NCI-H524 treated with DMSO at 0.1 percent for 48 hours (cell line): Measurements from ENCODE around the gene PRX.
A peak's percentile ranks its signal among the peaks of the same experiment; 100 is the strongest.
"Not testable (repeated sequence)": the region's sequence is repeated elsewhere in the genome, so short reads cannot be mapped to it uniquely, and the experiment has no call there.

Source experiments
- DNase-seq: peaks from one replicate; lab custom pipeline; 2025; lab: John Stamatoyannopoulos, UW

Gene PRX

GRCh38 chr19:40441719-40442253 lies 28.6 kb upstream of the PRX start:
- no peak for DNase-seq

GRCh38 chr19:40438284-40438683 lies 25.1 kb upstream of the PRX start:
- DNase-seq = no peak

GRCh38 chr19:40433391-40434216 lies 20.4 kb upstream of the PRX start:
- no peak for DNase-seq

- not testable (repeated sequence) for DNase-seq
Observed at GRCh38 chr19:40432760-40433159, 19.6 kb upstream of the PRX start.

GRCh38 chr19:40431698-40432097 lies 18.5 kb upstream of the PRX start:
- DNase-seq = no peak

GRCh38 chr19:40430242-40430641 lies 17.1 kb upstream of the PRX start:
- not testable (repeated sequence) for DNase-seq

GRCh38 chr19:40428197-40428596 lies 15.0 kb upstream of the PRX start:
- DNase-seq = not testable (repeated sequence)

GRCh38 chr19:40425450-40426287 lies 12.5 kb upstream of the PRX start, which contains the start of gene SERTAD1:
TSS of gene SERTAD1 (minus strand) at chr19:40425992. CDS start at chr19:40423546, 2,446 bp downstream.
- DNase-seq = peak; percentile 98

GRCh38 chr19:40424637-40425449 lies 11.7 kb upstream of the PRX start:
- no peak for DNase-seq

- no peak for DNase-seq
Observed at GRCh38 chr19:40423938-40424337, 10.8 kb upstream of the PRX start.

- DNase-seq = no peak
Observed at GRCh38 chr19:40422748-40423566, 9.8 kb upstream of the PRX start.

GRCh38 chr19:40421993-40422747 lies 9.0 kb upstream of the PRX start:
- DNase-seq = no peak

GRCh38 chr19:40420766-40421765 lies 7.9 kb upstream of the PRX start:
- peak; percentile 60 for DNase-seq

- DNase-seq = no peak
Observed at GRCh38 chr19:40420451-40420765, 7.2 kb upstream of the PRX start.

GRCh38 chr19:40419780-40420179 lies 6.6 kb upstream of the PRX start:
- DNase-seq = no peak

GRCh38 chr19:40419066-40419612 lies 6.0 kb upstream of the PRX start:
- DNase-seq = peak; percentile 93

GRCh38 chr19:40418040-40418439 lies 4.9 kb upstream of the PRX start:
- DNase-seq = no peak

GRCh38 chr19:40417643-40417981 lies 4.4 kb upstream of the PRX start:
- no peak for DNase-seq
